ENCODE measurements around the gene PSMD1.

The PSMD1 gene

DNA sequence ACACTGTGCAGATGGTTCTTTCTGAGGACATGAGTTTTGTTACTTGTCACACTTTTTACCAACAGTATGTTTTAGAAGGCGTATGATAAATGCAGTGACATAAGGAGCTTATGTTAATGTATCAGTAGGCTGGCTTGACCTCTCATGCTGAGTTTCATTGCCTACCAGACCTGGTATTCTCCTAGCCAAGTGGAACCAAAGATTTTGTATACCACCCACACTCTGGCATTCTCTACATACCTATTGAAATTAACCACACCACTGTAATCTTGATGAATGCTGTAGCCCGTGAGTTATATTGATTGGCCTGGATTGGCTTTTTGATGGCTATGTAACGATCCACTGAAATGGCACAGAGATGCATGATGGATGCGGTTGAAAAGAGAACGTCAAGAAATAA, 56.8 kb downstream of the PSMD1 start:
- ATAC-seq (ENCODE audit: insufficient read depth, low read depth) (no peak), DNase-seq (no peak)
- peaks cover 2% of the 10 kb centered on the region for H3K79me2 ChIP-seq (ENCODE audit: insufficient read depth, low read length)
- TF ChIP-seq, protein P1, sequence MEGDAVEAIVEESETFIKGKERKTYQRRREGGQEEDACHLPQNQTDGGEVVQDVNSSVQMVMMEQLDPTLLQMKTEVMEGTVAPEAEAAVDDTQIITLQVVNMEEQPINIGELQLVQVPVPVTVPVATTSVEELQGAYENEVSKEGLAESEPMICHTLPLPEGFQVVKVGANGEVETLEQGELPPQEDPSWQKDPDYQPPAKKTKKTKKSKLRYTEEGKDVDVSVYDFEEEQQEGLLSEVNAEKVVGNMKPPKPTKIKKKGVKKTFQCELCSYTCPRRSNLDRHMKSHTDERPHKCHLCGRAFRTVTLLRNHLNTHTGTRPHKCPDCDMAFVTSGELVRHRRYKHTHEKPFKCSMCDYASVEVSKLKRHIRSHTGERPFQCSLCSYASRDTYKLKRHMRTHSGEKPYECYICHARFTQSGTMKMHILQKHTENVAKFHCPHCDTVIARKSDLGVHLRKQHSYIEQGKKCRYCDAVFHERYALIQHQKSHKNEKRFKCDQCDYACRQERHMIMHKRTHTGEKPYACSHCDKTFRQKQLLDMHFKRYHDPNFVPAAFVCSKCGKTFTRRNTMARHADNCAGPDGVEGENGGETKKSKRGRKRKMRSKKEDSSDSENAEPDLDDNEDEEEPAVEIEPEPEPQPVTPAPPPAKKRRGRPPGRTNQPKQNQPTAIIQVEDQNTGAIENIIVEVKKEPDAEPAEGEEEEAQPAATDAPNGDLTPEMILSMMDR (IDR thresholded peaks at IDR 0.05; ENCODE audit: borderline replicate concordance, extremely low read depth, low read length, poor library complexity, severe bottlenecking): no peak
- no peak for TF ChIP-seq EZH2 (IDR thresholded peaks at IDR 0.05; ENCODE audit: borderline replicate concordance, low read depth, low read length, severe bottlenecking)
- H3K36me3 ChIP-seq (ENCODE audit: insufficient read depth, low read length): peaks cover 55% of the 10 kb centered on the region
- no peak overlapping the region for H3K4me2 ChIP-seq (ENCODE audit: insufficient read depth, low read length)
- no peak overlapping the region for H2AFZ ChIP-seq (ENCODE audit: low read depth, low read length)
- no peaks in the 10 kb centered on the region for H3K4me1 ChIP-seq (ENCODE audit: insufficient read depth, low read length)
- no peak overlapping the region for H3K4me3 ChIP-seq (ENCODE audit: low read depth in 1 of 2, low read length in 2 of 2)
- H3K27me3 ChIP-seq (ENCODE audit: insufficient read depth, low read length, poor library complexity): no peaks in the 10 kb centered on the region
- H4K20me1 ChIP-seq (ENCODE audit: insufficient read depth, low read length): no peaks in the 10 kb centered on the region; the same call in 1 of the 2 replicates
- H3K9ac ChIP-seq (ENCODE audit: low read depth, low read length): no peak overlapping the region
- no peak overlapping the region for H3K27ac ChIP-seq (ENCODE audit: low read length)
- no peaks in the 10 kb centered on the region for H3K9me3 ChIP-seq (ENCODE audit: insufficient read depth, low read length, severe bottlenecking)

DNA sequence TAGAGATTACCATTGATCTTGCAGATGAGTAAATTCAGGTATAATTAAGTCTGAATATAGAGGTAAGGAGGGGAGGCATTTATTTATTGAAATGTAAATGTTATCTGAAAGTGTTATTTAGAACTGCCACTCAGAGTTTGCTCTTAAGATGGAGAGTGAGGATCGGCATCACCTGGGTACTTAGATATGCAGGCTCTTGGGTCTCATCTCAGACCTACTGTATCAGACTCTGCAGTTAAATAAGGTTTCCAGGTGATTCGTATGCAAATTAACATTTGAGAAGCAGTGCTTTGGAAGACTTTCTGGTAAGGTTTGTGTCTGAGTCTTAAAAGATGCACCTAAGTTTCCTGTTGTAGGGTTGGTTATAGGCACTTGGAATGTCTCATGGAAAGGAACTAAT, 59.0 kb downstream of the PSMD1 start:
- H3K4me2 ChIP-seq (ENCODE audit: insufficient read depth, low read length): no peak overlapping the region

DNA sequence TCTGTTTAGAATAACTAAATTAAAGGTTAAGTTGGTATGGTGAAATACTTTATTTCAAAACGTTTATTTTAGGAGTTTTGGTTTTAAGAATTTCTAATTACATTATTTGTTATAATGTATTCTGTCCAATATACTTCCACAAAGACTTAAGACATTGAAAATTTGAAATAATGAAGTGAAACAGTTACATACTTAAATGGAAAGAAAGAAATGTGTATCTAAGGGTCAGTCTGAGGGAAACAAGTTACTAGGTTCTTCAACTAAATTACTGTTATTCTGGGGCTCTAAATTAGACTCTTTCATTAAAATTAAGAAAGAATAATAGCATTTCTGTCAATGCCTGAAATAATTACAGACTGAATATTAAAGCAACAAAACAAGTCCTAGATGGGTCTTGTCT, 60.5 kb downstream of the PSMD1 start:
- Histone ChIP-seq H3K27me3 (ENCODE audit: insufficient read depth, low read length, poor library complexity) (no peaks in the 10 kb centered on the region), H3K9me3 (ENCODE audit: insufficient read depth, low read length, severe bottlenecking) (no peaks in the 10 kb centered on the region), H3K4me3 (ENCODE audit: low read depth in 1 of 2, low read length in 2 of 2) (no peak overlapping the region), H2AFZ (ENCODE audit: low read depth, low read length) (no peak overlapping the region), H3K36me3 (ENCODE audit: insufficient read depth, low read length) (peaks cover 26% of the 10 kb centered on the region), H3K4me2 (ENCODE audit: insufficient read depth, low read length) (no peak overlapping the region), H4K20me1 (ENCODE audit: insufficient read depth, low read length) (no peaks in the 10 kb centered on the region; the same call in 1 of the 2 replicates), H3K79me2 (ENCODE audit: insufficient read depth, low read length) (peaks cover 4% of the 10 kb centered on the region), H3K9ac (ENCODE audit: low read depth, low read length) (no peak overlapping the region), H3K27ac (ENCODE audit: low read length) (no peak overlapping the region), H3K4me1 (ENCODE audit: insufficient read depth, low read length) (no peaks in the 10 kb centered on the region)
- ATAC-seq (ENCODE audit: insufficient read depth, low read depth) (no peak), DNase-seq (no peak)
- TF ChIP-seq, protein P1 (IDR thresholded peaks at IDR 0.05; ENCODE audit: borderline replicate concordance, extremely low read depth, low read length, poor library complexity, severe bottlenecking): no peak
- no peak for TF ChIP-seq EZH2 (IDR thresholded peaks at IDR 0.05; ENCODE audit: borderline replicate concordance, low read depth, low read length, severe bottlenecking)

More for the DNA sequence above, 59.0 kb downstream of the PSMD1 start:
- ATAC-seq (ENCODE audit: insufficient read depth, low read depth) (no peak), DNase-seq (no peak)
- Histone ChIP-seq H3K9me3 (ENCODE audit: insufficient read depth, low read length, severe bottlenecking) (no peaks in the 10 kb centered on the region), H2AFZ (ENCODE audit: low read depth, low read length) (no peak overlapping the region), H3K27ac (ENCODE audit: low read length) (no peak overlapping the region), H3K4me1 (ENCODE audit: insufficient read depth, low read length) (no peaks in the 10 kb centered on the region), H3K36me3 (ENCODE audit: insufficient read depth, low read length) (peaks cover 41% of the 10 kb centered on the region), H3K4me3 (ENCODE audit: low read depth in 1 of 2, low read length in 2 of 2) (no peak overlapping the region), H3K27me3 (ENCODE audit: insufficient read depth, low read length, poor library complexity) (no peaks in the 10 kb centered on the region), H3K9ac (ENCODE audit: low read depth, low read length) (no peak overlapping the region), H4K20me1 (ENCODE audit: insufficient read depth, low read length) (no peaks in the 10 kb centered on the region; the same call in 1 of the 2 replicates), H3K79me2 (ENCODE audit: insufficient read depth, low read length) (peaks cover 4% of the 10 kb centered on the region)
- no peak for TF ChIP-seq EZH2 (IDR thresholded peaks at IDR 0.05; ENCODE audit: borderline replicate concordance, low read depth, low read length, severe bottlenecking)
- TF ChIP-seq, protein P1 (IDR thresholded peaks at IDR 0.05; ENCODE audit: borderline replicate concordance, extremely low read depth, low read length, poor library complexity, severe bottlenecking): no peak

Data from DND-41 (cell line).